OCI-LY3 (cell line): Measurements from ENCODE around the gene PAPOLG.

ENCODE experiments used
- CTCF ChIP-seq: fragments of 200-600, 300-600 bp; sonication (generic); IDR thresholded peaks from 2 replicates; pipeline ENCODE4 v1.5.1; 2014; ENCODE audit warnings: antibody characterized with exemption, low read length, low read depth
- EZH2phosphoT487 ChIP-seq: fragments of 200-600 bp; shearing (Covaris generic); IDR thresholded peaks from 2 replicates; pipeline ENCODE4 v1.6.1; 2018; ENCODE audit warnings: antibody characterized with exemption, mixed run types, low read depth

GRCh38 chr2:60741576-60741975 is 14.5 kb upstream of the PAPOLG start:
- TF ChIP-seq CTCF (no peak), EZH2phosphoT487 (no peak)
